Neuronal stem cell (in vitro differentiated cells): ENCODE measurements around the gene LHB.
"Not testable (repeated sequence)": the region's sequence is repeated elsewhere in the genome, so short reads cannot be mapped to it uniquely, and the experiment has no call there.

Experiments
- DNase-seq: peaks from one replicate; pipeline ENCODE4 v3.0.0-alpha.2; 2013; ENCODE audit warnings: low spot score
- H2AFZ ChIP-seq: one replicate; pipeline ENCODE4 v1.6.1; 2013; ENCODE audit warnings: mild to moderate bottlenecking, low read length, inconsistent platforms
- H2AK5ac ChIP-seq: 2 replicates; pipeline ENCODE4 v1.6.1; 2013; ENCODE audit warnings: low read depth, mild to moderate bottlenecking, inconsistent platforms, low read length, moderate library complexity, mixed read lengths
- H2BK120ac ChIP-seq: 2 replicates; pipeline ENCODE4 v1.6.1; 2013; ENCODE audit warnings: low read depth, mild to moderate bottlenecking, inconsistent platforms, low read length, moderate library complexity, mixed read lengths
- H2BK12ac ChIP-seq: one replicate; pipeline ENCODE4 v1.6.1; 2013; ENCODE audit warnings: low read length, inconsistent platforms
- H2BK15ac ChIP-seq: 2 replicates; pipeline ENCODE4 v1.6.1; 2013; ENCODE audit warnings: mild to moderate bottlenecking, low read length, inconsistent platforms, mixed read lengths
- H2BK5ac ChIP-seq: one replicate; pipeline ENCODE4 v1.6.1; 2013; ENCODE audit warnings: inconsistent platforms, mild to moderate bottlenecking, low read length, moderate library complexity
- H3K14ac ChIP-seq: one replicate; pipeline ENCODE4 v1.6.1; 2013; ENCODE audit warnings: low read length, inconsistent platforms
- H3K18ac ChIP-seq: 2 replicates; pipeline ENCODE4 v1.6.1; 2013; ENCODE audit warnings: low read length, inconsistent platforms
- H3K23ac ChIP-seq: 2 replicates; pipeline ENCODE4 v1.6.1; 2013; ENCODE audit warnings: low read depth, mild to moderate bottlenecking, mixed read lengths, low read length, inconsistent platforms; ENCODE audit not compliant: poor library complexity
- H3K27ac ChIP-seq: replicated peaks from 3 replicates; pipeline ENCODE4 v1.5.1; 2013; ENCODE audit warnings: low read length, inconsistent platforms
- H3K27me3 ChIP-seq, 3 experiments: 2 replicates each; pipeline ENCODE4 v1.6.1; 2013; ENCODE audit warnings: low read length in 3 of 3, mild to moderate bottlenecking in 2 of 3, inconsistent platforms in 1 of 3, low read depth in 1 of 3, mixed read lengths in 1 of 3, moderate library complexity in 1 of 3; ENCODE audit not compliant: control insufficient read depth in 3 of 3, insufficient read depth in 3 of 3
- H3K36me3 ChIP-seq, 2 donors: replicated peaks in 1 of 2; 2 replicates each; pipeline ENCODE4 v1.6.1; 2013; ENCODE audit warnings: low read length in 2 of 2; ENCODE audit not compliant: control insufficient read depth in 2 of 2, insufficient read depth in 2 of 2
- H3K4ac ChIP-seq: 2 replicates; pipeline ENCODE4 v1.6.1; 2013; ENCODE audit warnings: inconsistent platforms, mild to moderate bottlenecking, low read length, moderate library complexity
- H3K4me1 ChIP-seq, 2 donors: 1 replicate in 1 of 2; 2 replicates in 1 of 2; pipeline ENCODE4 v1.6.1; 2013; ENCODE audit warnings: low read length in 2 of 2, low read depth in 1 of 2; ENCODE audit not compliant: control insufficient read depth in 2 of 2, insufficient read depth in 1 of 2
- H3K4me2 ChIP-seq: one replicate; pipeline ENCODE4 v1.6.1; 2013; ENCODE audit warnings: mild to moderate bottlenecking, low read length, inconsistent platforms; ENCODE audit not compliant: insufficient read depth, poor library complexity, severe bottlenecking
- H3K4me3 ChIP-seq, 2 donors: 2 replicates each; pipeline ENCODE4 v1.5.1; 2013; ENCODE audit warnings: low read length in 2 of 2, mild to moderate bottlenecking in 2 of 2, inconsistent platforms in 1 of 2, moderate library complexity in 1 of 2
- H3K79me1 ChIP-seq: one replicate; pipeline ENCODE4 v1.6.1; 2013; ENCODE audit warnings: low read depth, mild to moderate bottlenecking, inconsistent platforms, low read length, moderate library complexity
- H3K9ac ChIP-seq: one replicate; pipeline ENCODE4 v1.6.1; 2013; ENCODE audit warnings: mild to moderate bottlenecking, low read depth, low read length, inconsistent platforms; ENCODE audit not compliant: poor library complexity
- H3K9me3 ChIP-seq, 2 donors: replicated peaks in 1 of 2; 2 replicates each; pipeline versions ENCODE3 to v1.6.1; 2013; ENCODE audit warnings: low read length in 2 of 2, mild to moderate bottlenecking in 2 of 2, inconsistent platforms in 1 of 2, low read depth in 1 of 2, mixed read lengths in 1 of 2, moderate library complexity in 1 of 2; ENCODE audit not compliant: control insufficient read depth in 2 of 2, insufficient read depth in 1 of 2
- H4K8ac ChIP-seq: one replicate; pipeline ENCODE4 v1.6.1; 2013; ENCODE audit warnings: low read depth, mild to moderate bottlenecking, inconsistent platforms, low read length, moderate library complexity
- H4K91ac ChIP-seq: one replicate; pipeline ENCODE4 v1.6.1; 2013; ENCODE audit warnings: low read length, low read depth, mild to moderate bottlenecking, inconsistent platforms; ENCODE audit not compliant: poor library complexity
- WGBS, 2 donors: extraction: QIAGEN DNeasy Blood & Tissue Kit; methylation state at CpG; one replicate each; pipeline ENCODE4 v1.1.7; 2013; ENCODE audit warnings: missing lambda C conversion rate in 2 of 2, mixed read lengths in 1 of 2; ENCODE audit not compliant: insufficient read length in 2 of 2, insufficient replicate concordance in 1 of 2; ENCODE audit errors: extremely low coverage in 2 of 2; 5-methylcytosine and 5-hydroxymethylcytosine counted together

The LHB gene

GRCh38 chr19:49020342-49020741 lies 3.5 kb upstream of the LHB start:
- no peak overlapping the region for H2BK15ac ChIP-seq
- peaks cover 9% of the 10 kb centered on the region in 2 donors for H3K4me1 ChIP-seq
- no peak overlapping the region for H3K27ac ChIP-seq
- H3K23ac ChIP-seq, result peak overlapping the region; percentile 73
- no CpG with 5 or more reads among the region's 11 CpGs for WGBS, 2 donors
- H4K91ac ChIP-seq, result no peak overlapping the region
- peaks cover 0 to 25% (median 0%) of the 10 kb centered on the region in 3 experiments for H3K27me3 ChIP-seq
- no peak overlapping the region for H3K4ac ChIP-seq
- no peak overlapping the region for H2BK12ac ChIP-seq
- no peak for DNase-seq
- no peak overlapping the region for H4K8ac ChIP-seq
- no peak overlapping the region for H2BK5ac ChIP-seq
- H3K18ac ChIP-seq, result no peak overlapping the region
- H3K14ac ChIP-seq, result no peak overlapping the region
- H3K36me3 ChIP-seq, result peaks cover 6 to 17% of the 10 kb centered on the region in 2 donors
- no peak overlapping the region for H2AK5ac ChIP-seq
- no peak overlapping the region for H2AFZ ChIP-seq
- no peak overlapping the region for H3K4me3 ChIP-seq
- H3K9ac ChIP-seq, result no peak overlapping the region
- H2BK120ac ChIP-seq, result no peak overlapping the region
- H3K9me3 ChIP-seq, result no peaks in the 10 kb centered on the region
- no peak overlapping the region for H3K4me2 ChIP-seq
- H3K79me1 ChIP-seq, result no peaks in the 10 kb centered on the region

- H3K4me3 ChIP-seq, result peak overlapping the region in 1 of 2 donors; percentile 60
- no CpG with 5 or more reads among the region's 41 CpGs for WGBS, 2 donors
Measured at GRCh38 chr19:49019242-49019932, 2.5 kb upstream of the LHB start.

GRCh38 chr19:49018388-49019241 lies 1.7 kb upstream of the LHB start:
- not testable (repeated sequence) for H3K9me3 ChIP-seq, H3K27ac ChIP-seq, H4K8ac ChIP-seq, H2BK120ac ChIP-seq, DNase-seq, H3K4me1 ChIP-seq, H3K4ac ChIP-seq, H2BK12ac ChIP-seq, H3K4me3 ChIP-seq, H3K79me1 ChIP-seq, H3K9ac ChIP-seq, H2AFZ ChIP-seq, H3K23ac ChIP-seq, H2BK15ac ChIP-seq, H3K14ac ChIP-seq, H4K91ac ChIP-seq
- Histone ChIP-seq H3K4me2 (peak overlapping the region; percentile 23), H3K18ac (peak overlapping the region; percentile 15), H2AK5ac (peak overlapping the region; percentile 37), H2BK5ac (peak overlapping the region; percentile 75), H3K27me3 (peaks cover 0 to 25% (median 0%) of the 10 kb centered on the region in 3 experiments), H3K36me3 (peaks cover 15 to 33% of the 10 kb centered on the region in 2 donors)
- no CpG with 5 or more reads among the region's 50 CpGs for WGBS, 2 donors

More at GRCh38 chr19:49019242-49019932, 2.5 kb upstream of the LHB start:
- no peak overlapping the region for H3K23ac ChIP-seq
- H2BK5ac ChIP-seq, result no peak overlapping the region
- H4K8ac ChIP-seq, result no peak overlapping the region
- H3K14ac ChIP-seq, result no peak overlapping the region
- H2AFZ ChIP-seq, result no peak overlapping the region
- H3K79me1 ChIP-seq, result no peaks in the 10 kb centered on the region
- H3K4ac ChIP-seq, result no peak overlapping the region
- no peak overlapping the region for H3K27ac ChIP-seq
- H2BK120ac ChIP-seq, result no peak overlapping the region
- H3K36me3 ChIP-seq, result peaks cover 15 to 26% of the 10 kb centered on the region in 2 donors
- no peak overlapping the region for H2BK15ac ChIP-seq
- DNase-seq, result no peak
- no peak overlapping the region for H3K9ac ChIP-seq
- peaks cover 9% of the 10 kb centered on the region in 2 donors for H3K4me1 ChIP-seq
- H2BK12ac ChIP-seq, result no peak overlapping the region
- H3K18ac ChIP-seq, result peak overlapping the region; percentile 57
- no peaks in the 10 kb centered on the region for H3K9me3 ChIP-seq
- H4K91ac ChIP-seq, result no peak overlapping the region
- peaks cover 0 to 25% (median 0%) of the 10 kb centered on the region in 3 experiments for H3K27me3 ChIP-seq
- peak overlapping the region; percentile 31 for H3K4me2 ChIP-seq
- H2AK5ac ChIP-seq, result no peak overlapping the region
